Cerebellar cortex (tissue), 1 donor: ENCODE data around the gene CACNA2D1.
A peak's percentile ranks its signal among the peaks of the same experiment; 100 is the strongest.

Experiments used
- DNase-seq: peaks from one replicate; pipeline ENCODE4 v3.0.0-alpha.2; 2015; ENCODE audit warnings: low spot score

The CACNA2D1 gene

DNA sequence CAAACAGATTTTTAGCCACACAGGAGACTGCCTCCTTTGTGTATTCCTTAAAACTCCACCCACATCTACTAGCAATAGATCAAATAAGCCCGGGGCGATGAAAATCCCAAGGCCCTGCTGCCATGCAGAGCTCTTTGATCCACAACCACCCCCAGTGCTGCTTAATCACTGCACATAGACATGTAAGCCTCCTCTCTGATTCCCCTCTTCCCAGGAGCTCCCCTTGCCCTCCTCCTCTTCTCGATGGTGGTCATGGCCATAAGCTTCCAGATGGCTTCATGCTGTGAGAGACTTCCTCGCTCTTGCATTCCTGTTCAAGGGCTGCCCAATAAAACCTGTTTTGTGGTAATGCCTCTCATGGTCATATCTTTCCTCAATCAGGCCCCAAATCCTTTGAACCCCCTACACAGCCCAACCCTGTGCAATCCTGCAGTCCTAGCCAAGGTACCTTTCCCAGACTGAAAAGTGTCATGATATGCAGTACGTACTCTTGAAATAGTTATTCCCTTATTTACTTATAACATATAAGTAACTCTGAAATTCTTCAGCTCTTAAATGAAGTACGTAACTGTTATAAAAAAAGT lies 158.5 kb downstream of the CACNA2D1 start:
- no peak for DNase-seq

DNA sequence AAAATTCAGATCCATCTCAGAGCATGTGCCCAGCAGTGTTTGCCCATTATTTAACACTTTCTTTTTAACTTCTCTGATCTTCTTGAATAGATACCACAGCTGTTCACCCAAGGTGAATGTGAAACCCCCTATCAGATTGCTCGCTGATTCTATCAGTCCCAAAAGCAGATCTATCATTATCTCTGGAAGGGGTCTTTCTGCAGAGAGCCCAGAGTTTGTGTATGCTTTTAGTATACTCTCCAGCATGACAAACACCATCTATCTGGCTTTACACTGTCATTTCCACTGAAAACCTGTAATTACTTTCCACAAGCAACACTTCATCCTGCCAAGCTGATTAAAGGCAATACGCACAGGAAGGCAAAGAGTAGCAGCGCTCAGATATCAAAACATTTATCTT lies 168.2 kb downstream of the CACNA2D1 start:
- DNase-seq = no peak

DNA sequence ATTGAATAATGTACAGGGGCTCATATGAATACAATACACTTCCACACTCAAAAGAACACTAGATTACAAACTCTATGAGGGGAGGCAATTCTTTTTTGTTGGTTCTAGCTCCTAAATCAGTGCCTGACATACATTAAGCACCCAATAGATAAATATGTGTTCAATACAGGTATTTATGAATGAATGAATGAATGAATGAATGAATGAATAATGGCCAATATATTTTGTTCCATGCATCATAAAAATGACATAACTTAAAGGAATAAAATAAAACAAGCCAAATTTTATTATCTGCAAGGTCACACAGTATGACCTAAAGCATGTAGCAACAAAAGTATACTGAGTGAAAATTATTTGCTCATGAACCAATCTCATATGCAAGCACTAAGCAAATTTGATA lies 168.9 kb downstream of the CACNA2D1 start:
- no peak for DNase-seq

DNA sequence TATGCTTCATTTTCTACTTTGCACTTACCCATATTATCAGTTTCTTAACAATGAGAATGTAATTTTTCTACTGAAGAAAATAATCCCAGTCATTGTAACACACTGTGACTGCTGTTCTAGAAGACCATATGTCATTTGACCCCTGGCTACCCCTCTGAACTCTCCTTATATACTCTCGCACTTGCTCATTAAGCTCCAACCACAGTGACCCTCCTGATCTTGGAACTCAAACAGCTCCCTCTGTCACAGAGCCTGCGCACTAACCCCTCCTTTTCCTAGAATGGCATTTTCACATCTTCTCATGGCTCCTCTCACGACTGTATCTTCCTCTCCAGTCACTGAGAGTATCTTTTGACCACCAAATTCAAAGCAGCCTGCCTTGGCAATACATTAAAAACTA lies 169.7 kb downstream of the CACNA2D1 start:
- no peak for DNase-seq

DNA sequence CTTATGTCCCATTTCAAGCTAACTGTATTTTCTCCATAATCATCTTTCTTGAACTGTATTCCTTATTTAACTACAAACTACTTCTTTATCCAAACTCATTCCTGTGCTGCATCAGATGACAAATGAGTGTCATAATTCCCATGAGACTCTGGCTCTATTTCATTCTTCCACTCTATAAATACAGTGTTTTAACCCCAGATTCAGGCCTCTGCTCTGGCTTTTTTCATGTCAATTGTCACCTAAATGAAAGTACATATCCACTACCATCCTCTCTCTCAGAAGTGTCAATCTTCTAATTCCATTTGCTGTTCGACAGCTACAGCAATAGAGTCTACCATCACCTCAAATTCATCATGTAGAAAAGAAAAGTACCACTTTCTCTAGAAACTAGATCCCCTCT lies 172.7 kb downstream of the CACNA2D1 start:
- DNase-seq = no peak

DNA sequence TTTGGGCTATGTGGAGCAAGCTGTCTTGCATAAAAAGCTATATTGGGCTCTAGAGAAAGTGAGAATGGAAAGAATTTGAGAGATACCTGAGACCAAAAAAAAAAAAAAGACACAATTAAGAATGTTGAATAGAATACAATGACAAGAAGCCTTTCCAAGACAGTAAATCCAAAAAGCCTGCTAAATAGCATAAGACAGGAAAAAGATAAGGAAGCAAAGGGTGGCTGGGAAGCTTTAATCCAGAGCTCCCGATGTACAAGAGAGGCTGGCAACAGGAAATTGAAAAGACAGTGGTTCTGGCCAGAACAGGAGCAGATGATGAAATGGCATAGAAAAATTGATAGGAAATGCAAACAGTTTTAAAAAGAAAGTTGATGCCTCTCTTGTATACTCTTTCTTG lies 174.9 kb downstream of the CACNA2D1 start:
- DNase-seq = no peak

DNA sequence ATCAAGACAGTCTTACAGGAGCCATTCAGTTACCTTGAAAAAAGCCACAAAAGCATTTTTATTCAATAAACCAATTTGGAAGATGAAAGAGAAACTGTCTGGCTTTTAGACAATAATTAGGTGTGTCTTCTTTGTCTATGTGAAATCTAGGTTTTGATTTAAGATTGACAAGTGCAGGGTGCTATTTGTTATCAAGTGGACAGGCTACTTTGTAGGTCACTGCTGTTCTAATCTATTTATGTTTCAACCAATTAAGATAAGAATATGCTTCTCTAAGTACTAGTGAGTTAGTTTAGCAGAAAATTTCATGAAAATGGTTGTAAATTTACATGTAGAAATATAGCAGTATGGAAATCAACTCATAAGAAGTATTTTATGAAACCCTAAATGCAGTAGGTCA lies 177.5 kb downstream of the CACNA2D1 start:
- no peak for DNase-seq

DNA sequence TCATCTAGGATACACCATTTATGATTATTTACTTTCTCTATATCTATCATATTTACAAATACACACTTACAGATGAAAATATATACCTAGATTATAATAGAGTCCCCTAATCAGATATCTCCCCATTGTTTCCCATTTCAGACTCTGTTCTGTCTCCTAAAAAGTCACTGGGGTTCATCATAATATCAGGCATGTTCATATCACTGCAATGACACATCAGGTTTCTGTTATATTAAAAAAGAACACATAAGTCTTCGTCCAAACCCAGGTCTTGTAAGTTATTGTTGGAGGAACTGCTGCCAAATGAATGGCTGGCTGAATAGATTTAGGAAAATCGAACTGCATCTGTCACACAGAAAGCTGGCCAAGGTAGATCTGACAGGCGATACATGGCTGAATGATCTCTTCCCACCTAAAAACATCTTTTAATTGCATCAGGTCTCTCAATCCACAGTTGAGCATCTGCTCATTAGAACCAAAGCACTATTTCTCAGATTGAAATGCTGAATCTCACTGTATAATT lies 178.7 kb downstream of the CACNA2D1 start:
- DNase-seq = peak; percentile 42

DNA sequence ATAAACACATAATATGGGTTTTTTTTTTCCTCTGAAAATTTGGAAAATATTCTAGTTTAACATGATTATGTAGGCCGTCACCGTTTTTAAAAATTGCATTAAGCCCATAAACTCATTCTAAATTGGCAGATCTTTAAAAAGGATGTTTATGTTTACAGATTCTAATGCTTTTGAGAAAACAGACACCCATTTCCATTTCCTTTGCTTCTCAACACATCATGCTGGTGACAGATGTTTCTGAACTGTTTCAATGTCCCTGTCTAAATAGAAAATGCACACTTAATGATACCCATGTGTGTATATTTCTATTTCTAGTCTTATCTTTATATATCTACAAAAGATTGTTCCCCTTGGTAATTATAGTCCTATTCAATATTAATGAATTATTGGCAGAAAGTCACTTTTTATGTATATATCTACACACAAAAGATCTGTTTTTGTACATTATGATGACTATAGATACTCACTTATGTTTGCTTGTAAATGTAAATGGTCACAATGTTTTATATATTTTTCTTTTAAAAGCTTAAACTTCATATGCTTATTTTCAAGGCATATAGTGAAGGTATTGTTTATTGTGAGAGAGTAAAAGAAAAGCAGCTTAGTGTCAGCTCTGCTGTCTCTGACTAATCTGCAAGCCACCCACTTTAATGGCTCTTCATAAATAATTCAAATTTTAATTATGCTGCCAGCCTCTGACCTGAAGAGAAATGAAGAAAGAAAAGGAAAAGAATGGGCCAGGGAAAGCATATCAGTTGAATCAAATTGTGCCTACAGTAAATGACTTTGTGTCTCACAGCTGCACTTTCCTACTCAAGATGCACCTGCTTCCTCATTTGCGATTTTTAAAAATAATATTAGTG lies 179.4 kb downstream of the CACNA2D1 start:
- no peak for DNase-seq

DNA sequence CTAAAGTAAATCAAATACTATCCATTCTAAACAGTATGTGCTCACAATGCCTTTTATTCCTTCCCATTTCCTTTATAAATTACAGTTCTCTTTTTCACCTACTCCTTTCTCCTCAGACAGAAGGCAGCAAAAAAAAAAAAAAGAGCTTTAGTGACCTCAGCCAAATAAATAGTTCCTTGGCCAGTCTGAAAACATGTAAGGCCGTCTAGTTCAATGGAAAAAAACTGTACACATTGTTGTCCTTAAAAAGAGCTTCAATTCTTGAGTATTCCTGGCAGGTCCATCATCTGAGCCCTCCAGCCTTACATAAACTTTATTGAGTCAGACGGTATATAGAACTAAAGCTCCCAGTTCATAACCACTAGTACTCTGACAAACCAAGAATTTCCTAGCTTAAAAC lies 185.4 kb downstream of the CACNA2D1 start:
- DNase-seq = no peak

DNA sequence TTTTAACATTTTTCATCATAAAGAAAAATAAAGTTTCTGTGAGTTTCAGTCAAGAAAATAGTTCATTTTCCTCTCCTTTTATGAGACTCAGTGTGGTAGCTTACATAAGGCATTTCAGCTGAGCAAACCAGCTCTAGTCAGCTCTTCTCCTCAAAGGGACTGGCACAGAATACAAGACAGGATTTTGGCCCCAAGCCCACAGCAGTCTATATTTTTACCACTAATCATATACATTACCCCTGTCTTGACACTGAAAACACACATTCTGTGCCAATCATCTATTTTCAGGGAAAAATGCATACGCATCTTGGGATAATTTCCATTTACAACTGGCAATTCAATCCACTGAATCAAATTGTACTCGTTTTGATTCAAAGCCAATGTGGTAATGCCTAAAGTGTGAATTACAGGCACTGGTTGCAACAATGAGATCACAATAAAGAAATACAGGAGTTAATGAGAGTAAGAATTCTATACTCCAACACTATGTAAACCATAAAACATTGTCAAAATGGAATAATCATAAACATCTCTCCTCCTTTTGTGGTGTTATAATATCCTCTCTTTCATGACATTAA lies 186.4 kb downstream of the CACNA2D1 start:
- DNase-seq = peak; percentile 50

DNA sequence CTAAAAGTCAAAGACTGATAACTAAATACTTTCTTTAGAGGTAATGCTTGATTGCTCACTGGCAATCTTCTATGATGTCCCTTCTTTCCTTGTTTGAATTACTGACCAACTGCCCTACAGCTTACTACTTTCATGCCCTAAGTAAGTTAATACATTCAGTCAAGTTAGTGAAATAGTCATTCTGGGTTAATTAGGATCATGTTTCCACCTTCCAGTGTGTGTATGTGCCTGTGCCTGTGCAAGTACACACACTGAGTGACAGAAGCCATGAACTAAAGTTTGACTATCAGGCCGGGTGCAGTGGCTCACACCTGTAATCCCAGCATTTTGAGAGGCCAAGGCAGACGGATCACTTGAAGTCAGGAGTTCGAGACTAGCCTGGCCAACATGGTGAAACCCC lies 187.9 kb downstream of the CACNA2D1 start:
- no peak for DNase-seq

DNA sequence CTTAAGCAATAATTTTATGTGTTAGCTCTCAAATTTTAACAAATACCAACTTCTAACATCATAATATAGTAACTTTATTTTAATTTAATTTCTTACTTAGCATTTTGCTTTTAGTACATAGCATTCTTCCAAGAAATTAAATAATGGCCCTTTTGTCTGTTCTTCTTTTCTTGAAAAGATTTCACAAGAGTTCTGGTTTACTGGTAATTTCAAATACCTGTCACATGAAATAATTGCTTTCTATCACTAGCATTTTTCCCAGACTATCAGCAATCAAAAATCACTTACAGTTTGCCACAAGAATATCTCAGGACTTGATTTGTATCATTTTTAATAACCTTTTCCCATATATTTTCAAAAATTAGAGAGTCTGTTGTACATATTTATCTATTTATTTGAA lies 193.0 kb downstream of the CACNA2D1 start:
- DNase-seq = no peak

DNA sequence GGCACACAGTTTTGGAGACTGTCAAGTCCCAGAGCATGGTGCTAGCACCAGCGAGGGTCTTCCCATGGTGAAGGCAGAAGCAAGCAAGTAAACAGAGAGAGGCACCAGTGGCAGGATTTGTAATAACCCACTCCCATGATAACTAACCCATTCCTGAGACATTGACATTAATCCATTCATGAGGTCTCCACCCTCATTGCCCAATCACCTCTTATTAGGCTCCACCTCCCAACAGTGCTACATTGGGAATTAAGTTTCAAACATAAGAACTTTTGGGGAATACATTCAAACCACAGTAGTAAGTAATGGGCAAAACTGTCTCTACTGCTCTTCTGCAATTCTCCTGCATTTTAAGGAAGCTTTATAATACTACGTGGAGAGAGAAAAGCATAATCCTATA lies 193.6 kb downstream of the CACNA2D1 start:
- no peak for DNase-seq

DNA sequence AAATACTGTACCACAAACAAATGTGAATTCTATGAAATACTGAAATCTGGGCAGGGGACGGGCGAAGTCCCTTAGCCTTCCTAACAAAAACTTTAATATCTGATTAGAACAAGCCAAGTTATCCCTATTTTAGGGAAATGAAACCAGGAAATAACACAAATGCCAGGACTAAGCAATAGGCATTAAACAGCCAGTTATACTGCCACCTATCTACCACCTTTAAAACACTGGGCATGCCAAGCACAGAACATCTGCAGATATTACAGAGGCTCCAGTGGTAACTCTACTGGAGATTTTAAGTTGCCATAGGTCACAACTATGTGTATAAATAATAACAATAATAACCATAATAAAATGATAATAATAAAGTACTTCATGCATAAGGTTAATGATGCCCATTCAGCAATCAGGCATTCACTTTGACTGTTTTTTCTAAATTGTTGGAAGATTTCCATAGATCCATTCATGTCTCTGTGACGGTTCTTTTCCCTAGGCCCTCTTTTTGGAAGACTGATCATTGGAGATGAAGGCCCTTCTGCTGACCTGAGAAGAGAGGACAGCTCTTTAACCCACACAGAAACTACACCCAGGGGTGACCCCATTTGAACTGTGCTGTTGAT lies 195.7 kb downstream of the CACNA2D1 start:
- DNase-seq = no peak

DNA sequence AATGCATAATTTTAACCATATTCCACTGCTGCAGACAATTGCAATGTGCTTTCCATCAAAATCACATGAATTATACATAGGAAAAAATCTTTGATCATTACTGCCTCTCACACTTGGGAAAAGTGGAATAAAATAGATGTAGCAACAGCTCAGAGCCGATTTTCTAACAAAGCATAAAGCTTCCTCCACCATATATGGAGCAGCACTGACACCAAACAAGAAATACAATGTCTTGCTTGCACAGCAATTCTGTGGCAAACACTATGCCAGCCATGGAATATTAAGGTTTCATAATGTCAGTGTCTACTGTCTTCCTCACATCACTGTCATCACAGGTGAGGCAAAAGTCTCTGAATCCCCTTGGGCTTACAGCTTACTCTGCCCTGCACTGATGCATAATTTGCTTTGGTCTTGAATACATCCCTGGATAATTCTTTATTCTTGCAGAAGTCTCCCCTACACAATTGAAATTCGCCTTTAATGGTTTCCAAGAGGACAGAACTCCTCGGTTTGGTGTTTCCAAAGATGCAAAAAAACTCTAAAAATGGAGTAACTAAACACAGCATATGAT lies 198.5 kb downstream of the CACNA2D1 start:
- DNase-seq = no peak

DNA sequence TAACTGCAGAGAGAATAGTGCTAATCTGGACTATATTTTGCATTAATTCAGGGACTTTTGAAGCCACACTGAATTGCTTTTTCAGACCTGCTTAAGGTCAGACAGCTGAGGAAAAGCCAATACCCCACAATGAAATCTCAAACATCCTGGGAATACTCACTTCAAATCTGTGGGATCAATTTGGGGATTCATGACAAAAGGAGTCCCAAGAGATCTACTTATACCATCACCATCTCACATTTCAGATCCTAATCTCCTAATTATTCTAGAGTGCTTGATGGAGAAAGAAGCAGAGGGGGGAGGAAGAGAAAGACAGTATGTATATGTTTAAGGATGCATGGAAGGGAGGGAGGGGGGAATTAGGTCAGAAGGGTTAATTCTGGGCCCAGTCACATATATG lies 202.2 kb downstream of the CACNA2D1 start:
- DNase-seq = no peak

DNA sequence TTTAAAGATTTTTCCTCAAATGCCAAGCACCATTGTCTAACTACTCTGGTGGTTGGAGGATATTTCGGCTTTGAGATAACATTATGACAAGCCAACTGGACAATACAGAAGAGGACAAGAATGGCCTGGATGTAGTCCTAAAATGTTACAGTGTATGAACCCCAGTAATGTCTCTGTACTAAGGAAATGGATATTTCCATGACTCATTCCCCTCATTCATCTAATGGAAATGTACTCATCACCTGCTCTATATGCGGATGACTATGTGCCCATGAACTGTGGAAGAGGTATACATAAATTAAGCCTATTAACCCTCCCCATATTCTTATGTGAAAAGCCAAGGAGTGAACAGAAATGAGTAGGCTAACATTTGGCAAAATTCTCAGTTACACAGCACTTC lies 207.9 kb downstream of the CACNA2D1 start:
- DNase-seq = peak; percentile 29

DNA sequence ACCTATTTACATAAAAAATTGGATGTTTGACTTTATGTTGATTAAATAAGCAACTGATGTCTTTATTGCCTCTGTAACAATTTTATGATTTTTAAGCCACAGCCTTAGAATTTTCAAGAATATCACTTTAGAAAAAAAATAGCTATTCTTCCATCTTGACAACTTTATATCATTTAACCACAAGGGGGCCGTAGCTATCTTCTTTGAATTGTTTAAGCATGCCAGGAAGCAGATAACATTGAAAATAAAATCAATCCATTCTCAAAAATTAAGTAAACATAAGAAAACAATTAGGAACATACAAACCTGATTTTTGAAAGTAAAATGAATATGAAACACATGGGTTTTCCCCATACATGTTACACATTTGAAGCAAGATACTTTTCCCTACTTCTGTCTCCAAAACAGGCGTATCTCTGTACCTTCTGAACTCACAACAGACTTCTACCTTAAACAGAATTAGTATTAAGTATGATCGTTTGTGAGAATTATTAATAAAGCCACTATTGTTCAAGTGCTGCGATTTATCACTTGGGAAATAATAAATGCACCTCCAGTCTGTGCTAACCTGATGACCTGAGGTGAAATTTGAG lies 209.0 kb downstream of the CACNA2D1 start:
- DNase-seq = peak; percentile 71

DNA sequence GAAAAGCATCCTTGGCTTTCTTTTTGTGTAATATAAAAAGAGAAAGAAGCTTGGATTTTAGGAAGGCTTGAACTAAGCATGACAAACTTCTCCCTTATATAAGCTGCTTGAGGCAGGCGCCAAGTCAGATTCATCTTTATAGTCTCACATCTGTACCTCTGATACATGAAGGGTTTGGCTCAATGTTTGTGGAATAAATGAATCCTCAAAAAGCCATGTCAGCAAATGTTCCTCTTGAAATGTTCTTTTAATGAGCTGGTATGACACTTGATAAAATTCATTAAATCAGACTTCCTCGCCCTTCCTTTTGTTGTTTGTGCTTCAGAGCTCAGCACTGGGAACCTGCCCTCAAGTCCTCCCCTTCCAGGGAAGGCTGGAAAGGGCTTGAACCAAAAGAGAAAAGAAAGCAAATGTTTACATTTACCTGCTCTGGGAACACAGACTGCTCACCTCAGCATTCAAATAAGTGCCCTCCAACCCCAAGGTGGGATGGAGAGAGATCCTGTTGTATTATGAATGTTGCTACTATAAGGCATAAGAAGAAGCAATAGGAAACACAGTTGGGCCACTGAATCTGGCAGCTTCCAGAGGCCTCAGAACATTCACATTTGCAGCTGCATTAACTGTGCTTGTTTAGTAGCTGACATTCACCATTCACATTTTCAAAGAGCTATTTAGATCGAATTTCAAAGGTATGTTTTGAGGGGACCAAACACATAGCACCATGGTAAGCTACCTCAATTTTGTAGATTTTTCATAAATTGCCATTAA lies 212.6 kb downstream of the CACNA2D1 start:
- DNase-seq = no peak

DNA sequence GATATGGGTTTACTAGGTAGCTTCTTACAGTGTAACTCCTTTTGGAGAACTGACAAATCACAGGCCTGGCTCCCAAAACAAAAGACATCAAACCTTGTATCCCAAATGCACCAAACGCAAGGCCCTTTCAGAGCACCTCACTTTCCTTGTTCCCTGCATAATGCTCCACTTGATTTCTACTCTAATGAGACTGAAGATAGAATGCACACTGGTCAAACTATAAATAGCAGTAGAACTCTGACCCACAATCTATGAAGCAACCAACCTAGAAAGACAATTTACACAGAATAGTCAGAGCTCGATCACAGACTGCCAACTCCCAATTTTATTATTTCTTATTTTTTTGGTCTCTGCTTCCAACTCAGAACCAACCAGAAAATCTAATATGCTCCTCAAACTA lies 214.4 kb downstream of the CACNA2D1 start:
- no peak for DNase-seq
